Esophagus muscularis mucosa (tissue), 4 donors: ENCODE results near the gene ZNF83. TPM values are rescaled to one million over a fixed set of nuclear protein-coding genes. Genes with fewer than 3 reads are reported as not detected.

Experiments used
- DNase-seq: peaks from one replicate; pipeline ENCODE4 v3.0.0-alpha.2; 2017; ENCODE audit errors: extremely low spot score
- H3K27ac ChIP-seq, 4 donors: fragments of 200-600 bp; sonication (generic); replicated peaks in 1 of 4; 1 replicate in 3 of 4; 2 replicates in 1 of 4; pipeline ENCODE4 v1.5.1; 2016 to 2019; ENCODE audit warnings: mild to moderate bottlenecking in 1 of 4
- H3K27me3 ChIP-seq, 4 donors: fragments of 200-600 bp; sonication (generic); one replicate each; pipeline versions ENCODE4 v1.5.1 to v1.6.0; 2016 to 2019
- H3K36me3 ChIP-seq, 4 donors: fragments of 200-600 bp; sonication (generic); one replicate each; pipeline ENCODE4 v1.5.1; 2016 to 2019
- H3K4me1 ChIP-seq, 4 donors: fragments of 200-600 bp; sonication (generic); one replicate each; pipeline ENCODE4 v1.5.1; 2016 to 2019
- H3K4me3 ChIP-seq, 4 donors: fragments of 200-600 bp; sonication (generic); 1 replicate in 2 of 4; 2 replicates in 2 of 4; pipeline ENCODE4 v1.5.1; 2016 to 2019; ENCODE audit warnings: mild to moderate bottlenecking in 4 of 4, moderate library complexity in 1 of 4
- H3K9me3 ChIP-seq, 4 donors: fragments of 200-600 bp; sonication (generic); 1 replicate in 3 of 4; 2 replicates in 1 of 4; pipeline ENCODE4 v1.5.1; 2016 to 2019
- EP300 ChIP-seq: sonication (generic); formaldehyde crosslinking; IDR thresholded peaks from one replicate; pipeline ENCODE4 v1.6.1; 2017; ENCODE audit warnings: antibody characterized with exemption
- POLR2A ChIP-seq: fragments of 450-650 bp; IDR thresholded peaks from one replicate; pipeline ENCODE4 v1.6.1; 2017; ENCODE audit warnings: antibody characterized with exemption, moderate library complexity, mild to moderate bottlenecking, low read depth
- POLR2AphosphoS5 ChIP-seq, 2 donors: sonication (generic); formaldehyde crosslinking; IDR thresholded peaks; one replicate each; pipeline ENCODE4 v1.6.1; 2017; ENCODE audit warnings: antibody characterized with exemption in 2 of 2
- WGBS: methylation state at CpG from one replicate; pipeline ENCODE4 v1.1.5; 2018; 5-methylcytosine and 5-hydroxymethylcytosine counted together
- intact Hi-C: fragments of 100-400 bp; cut with DNase I; formaldehyde crosslinking; loops from one replicate; pipeline ENCODE4 v1.15.1; 2023
- total RNA-seq, 4 donors: library from RNA; depleted of rRNA; stranded (reverse); fragments of >200 nt; gene quantifications; one replicate each; pipeline versions ENCODE4 v1.1.0 to v1.2.1, GENCODE V29; 2016
- TF ChIP-seq, protein P1 (sequence below), 3 experiments: fragments of 200-600 bp in 2 of 3; fragments of 450-650 bp in 1 of 3; sonication (generic) in 2 of 3; IDR thresholded peaks; one replicate each; pipeline ENCODE4 v1.5.1; 2017 to 2019; ENCODE audit warnings: antibody characterized with exemption in 3 of 3, mild to moderate bottlenecking in 2 of 3, moderate library complexity in 1 of 3

Gene ZNF83
- total RNA-seq, 4 donors from 2014 or later = 29.7 to 55.6 (median 34.1) TPM

DNA sequence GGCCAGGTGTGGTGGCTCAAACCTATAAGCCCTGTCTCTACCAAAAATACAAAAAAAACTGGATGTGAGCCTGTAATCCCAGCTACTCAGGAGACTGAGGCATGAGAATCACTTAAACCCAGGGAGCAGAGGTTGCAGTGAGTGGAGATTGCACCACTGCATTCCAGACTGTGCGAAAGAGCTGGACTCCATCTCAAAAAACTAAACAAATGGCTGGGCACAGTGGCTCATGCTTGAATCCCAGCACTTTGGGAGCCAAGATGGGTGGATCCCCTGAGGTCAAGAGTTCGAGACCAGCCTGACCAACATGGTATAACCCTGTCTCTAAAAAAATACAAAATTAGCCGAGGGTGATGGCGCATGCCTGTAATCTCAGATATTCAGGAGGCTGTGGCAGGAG is 34.9 kb upstream of the ZNF83 start:
- Histone ChIP-seq H3K36me3 (peaks cover 0 to 5% (median 0%) of the 10 kb centered on the region in 4 donors), H3K27me3 (no peaks in the 10 kb centered on the region), H3K27ac (no peak overlapping the region), H3K4me3 (no peak overlapping the region), H3K9me3 (no peaks in the 10 kb centered on the region), H3K4me1 (peaks cover 0 to 4% (median 0%) of the 10 kb centered on the region in 4 donors)
- 94% methylated on average over 4 of the region's 4 CpGs for WGBS
- DNase-seq = no peak
- intact Hi-C loops = no loop called here
- TF ChIP-seq, protein P1, sequence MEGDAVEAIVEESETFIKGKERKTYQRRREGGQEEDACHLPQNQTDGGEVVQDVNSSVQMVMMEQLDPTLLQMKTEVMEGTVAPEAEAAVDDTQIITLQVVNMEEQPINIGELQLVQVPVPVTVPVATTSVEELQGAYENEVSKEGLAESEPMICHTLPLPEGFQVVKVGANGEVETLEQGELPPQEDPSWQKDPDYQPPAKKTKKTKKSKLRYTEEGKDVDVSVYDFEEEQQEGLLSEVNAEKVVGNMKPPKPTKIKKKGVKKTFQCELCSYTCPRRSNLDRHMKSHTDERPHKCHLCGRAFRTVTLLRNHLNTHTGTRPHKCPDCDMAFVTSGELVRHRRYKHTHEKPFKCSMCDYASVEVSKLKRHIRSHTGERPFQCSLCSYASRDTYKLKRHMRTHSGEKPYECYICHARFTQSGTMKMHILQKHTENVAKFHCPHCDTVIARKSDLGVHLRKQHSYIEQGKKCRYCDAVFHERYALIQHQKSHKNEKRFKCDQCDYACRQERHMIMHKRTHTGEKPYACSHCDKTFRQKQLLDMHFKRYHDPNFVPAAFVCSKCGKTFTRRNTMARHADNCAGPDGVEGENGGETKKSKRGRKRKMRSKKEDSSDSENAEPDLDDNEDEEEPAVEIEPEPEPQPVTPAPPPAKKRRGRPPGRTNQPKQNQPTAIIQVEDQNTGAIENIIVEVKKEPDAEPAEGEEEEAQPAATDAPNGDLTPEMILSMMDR (IDR thresholded peaks at IDR 0.05) = no peak
- no peak for TF ChIP-seq EP300
- TF ChIP-seq POLR2A = no peak
- TF ChIP-seq POLR2AphosphoS5 (IDR thresholded peaks at IDR 0.05) = no peak

DNA sequence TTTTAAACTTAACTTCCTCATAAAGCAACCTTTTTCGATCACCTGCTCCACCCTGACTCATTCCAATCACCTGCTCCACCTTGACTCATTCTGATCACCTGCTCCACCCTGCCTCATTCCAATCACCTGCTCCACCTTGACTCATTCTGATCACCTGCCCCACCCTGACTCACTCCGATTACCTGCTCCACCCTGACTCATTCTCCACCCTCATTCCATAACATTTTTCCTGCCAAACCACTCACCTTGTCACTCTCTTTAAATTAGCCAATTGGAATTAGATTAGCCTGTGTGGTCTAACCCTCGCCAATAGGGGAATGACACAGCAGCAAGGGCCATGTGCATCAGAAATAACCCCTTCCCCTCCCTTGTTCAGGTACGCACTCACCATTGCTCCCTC is 31.9 kb upstream of the ZNF83 start:
- peaks cover 0 to 5% (median 0%) of the 10 kb centered on the region in 4 donors for H3K4me1 ChIP-seq
- no peak overlapping the region for H3K27ac ChIP-seq
- 94% methylated on average over 4 of the region's 4 CpGs for WGBS
- intact Hi-C loops = no loop called here
- H3K9me3 ChIP-seq = no peaks in the 10 kb centered on the region
- no peak overlapping the region for H3K4me3 ChIP-seq
- no peak for DNase-seq
- TF ChIP-seq, protein P1 (IDR thresholded peaks at IDR 0.05) = no peak
- TF ChIP-seq POLR2A (no peak), EP300 (no peak), POLR2AphosphoS5 (IDR thresholded peaks at IDR 0.05) (no peak)
- no peaks in the 10 kb centered on the region for H3K27me3 ChIP-seq
- peaks cover 0 to 5% (median 0%) of the 10 kb centered on the region in 4 donors for H3K36me3 ChIP-seq

DNA sequence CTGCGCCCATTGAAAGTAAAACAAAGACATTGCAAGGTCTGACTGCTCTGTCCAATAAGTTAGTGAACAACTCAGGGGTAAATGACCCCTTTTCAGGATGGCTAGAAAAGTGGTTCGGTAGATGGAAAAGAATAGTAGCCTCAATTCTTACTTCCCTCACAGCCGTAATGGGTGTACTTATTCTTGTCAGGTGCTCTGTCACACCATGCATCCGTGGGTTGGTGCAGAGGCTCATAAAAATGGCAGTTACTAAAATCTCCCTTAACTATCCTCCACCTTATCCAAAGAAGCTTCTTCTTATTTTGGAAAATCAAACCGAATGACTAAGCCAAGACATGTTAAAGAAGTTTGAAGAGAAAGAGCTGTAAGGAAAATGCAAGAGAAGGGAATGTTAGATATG is 31.4 kb upstream of the ZNF83 start:
- TF ChIP-seq, protein P1 (IDR thresholded peaks at IDR 0.05) = no peak
- no peak for TF ChIP-seq POLR2AphosphoS5 (IDR thresholded peaks at IDR 0.05)
- Histone ChIP-seq H3K4me3 (no peak overlapping the region), H3K27me3 (no peaks in the 10 kb centered on the region), H3K27ac (no peak overlapping the region), H3K36me3 (peaks cover 0 to 5% (median 0%) of the 10 kb centered on the region in 4 donors), H3K4me1 (peaks cover 0 to 10% (median 0%) of the 10 kb centered on the region in 4 donors), H3K9me3 (no peaks in the 10 kb centered on the region)
- 89% methylated on average over 5 of the region's 5 CpGs for WGBS
- intact Hi-C loops = no loop called here
- no peak for DNase-seq

DNA sequence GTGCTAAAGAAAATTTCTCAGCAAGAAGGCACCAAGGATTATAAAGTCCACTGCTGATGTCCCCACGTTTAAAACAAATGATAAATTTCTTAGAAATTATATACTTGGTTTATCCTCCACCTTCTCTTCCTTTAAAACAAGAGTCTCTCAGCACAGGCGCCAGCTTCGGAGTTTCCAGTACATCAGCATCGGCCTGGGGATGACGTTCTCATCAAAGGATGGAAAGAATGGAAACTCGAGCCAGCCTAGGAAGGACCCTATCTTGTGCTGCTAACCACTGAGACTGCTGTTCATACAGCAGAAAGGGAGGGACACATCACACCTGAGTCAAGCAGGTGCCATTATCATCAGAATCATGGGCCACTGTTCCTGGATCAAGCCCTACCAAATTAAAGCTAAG is 29.8 kb upstream of the ZNF83 start:
- Histone ChIP-seq H3K9me3 (no peaks in the 10 kb centered on the region), H3K27ac (no peak overlapping the region), H3K4me1 (peaks cover 0 to 8% (median 0%) of the 10 kb centered on the region in 4 donors), H3K36me3 (peaks cover 0 to 6% (median 0%) of the 10 kb centered on the region in 4 donors), H3K27me3 (no peaks in the 10 kb centered on the region), H3K4me3 (no peak overlapping the region)
- intact Hi-C loops = no loop called here
- TF ChIP-seq POLR2AphosphoS5 (IDR thresholded peaks at IDR 0.05) (no peak), EP300 (no peak), POLR2A (no peak)
- TF ChIP-seq, protein P1 (IDR thresholded peaks at IDR 0.05) = no peak
- WGBS = 58% methylated on average over 6 of the region's 6 CpGs
- no peak for DNase-seq

DNA sequence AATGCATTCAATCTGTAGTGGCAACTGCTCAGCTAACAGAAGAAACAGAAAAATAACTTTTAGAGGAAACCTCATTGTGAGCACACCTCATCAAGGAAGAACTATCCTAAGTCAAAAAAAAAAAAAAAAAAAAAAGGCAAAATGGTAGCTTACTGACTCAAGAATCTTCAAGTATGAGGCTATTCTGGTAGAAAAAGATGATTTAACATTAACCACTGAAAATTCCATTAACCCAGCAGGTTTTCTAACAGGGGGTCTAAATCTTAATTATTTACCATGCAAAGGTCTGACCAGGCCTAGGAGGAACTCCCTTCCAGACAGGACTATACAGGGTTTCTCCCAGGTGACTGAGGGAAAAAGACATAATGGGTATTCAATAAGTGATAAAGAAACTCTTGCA is 28.4 kb upstream of the ZNF83 start:
- H3K9me3 ChIP-seq = no peaks in the 10 kb centered on the region
- intact Hi-C loops = no loop called here
- no peak overlapping the region for H3K27ac ChIP-seq
- no peaks in the 10 kb centered on the region for H3K27me3 ChIP-seq
- TF ChIP-seq EP300 (no peak), POLR2AphosphoS5 (IDR thresholded peaks at IDR 0.05) (no peak), POLR2A (no peak)
- TF ChIP-seq, protein P1 (IDR thresholded peaks at IDR 0.05) = no peak
- DNase-seq = no peak
- peaks cover 0 to 6% (median 0%) of the 10 kb centered on the region in 4 donors for H3K4me1 ChIP-seq
- peaks cover 0 to 16% (median 4%) of the 10 kb centered on the region in 4 donors for H3K36me3 ChIP-seq
- no peak overlapping the region for H3K4me3 ChIP-seq
